ENCODE data around the gene BMP7.
"Not testable (repeated sequence)": the region's sequence is repeated elsewhere in the genome, so short reads cannot be mapped to it uniquely, and the experiment has no call there.

The BMP7 gene

DNA sequence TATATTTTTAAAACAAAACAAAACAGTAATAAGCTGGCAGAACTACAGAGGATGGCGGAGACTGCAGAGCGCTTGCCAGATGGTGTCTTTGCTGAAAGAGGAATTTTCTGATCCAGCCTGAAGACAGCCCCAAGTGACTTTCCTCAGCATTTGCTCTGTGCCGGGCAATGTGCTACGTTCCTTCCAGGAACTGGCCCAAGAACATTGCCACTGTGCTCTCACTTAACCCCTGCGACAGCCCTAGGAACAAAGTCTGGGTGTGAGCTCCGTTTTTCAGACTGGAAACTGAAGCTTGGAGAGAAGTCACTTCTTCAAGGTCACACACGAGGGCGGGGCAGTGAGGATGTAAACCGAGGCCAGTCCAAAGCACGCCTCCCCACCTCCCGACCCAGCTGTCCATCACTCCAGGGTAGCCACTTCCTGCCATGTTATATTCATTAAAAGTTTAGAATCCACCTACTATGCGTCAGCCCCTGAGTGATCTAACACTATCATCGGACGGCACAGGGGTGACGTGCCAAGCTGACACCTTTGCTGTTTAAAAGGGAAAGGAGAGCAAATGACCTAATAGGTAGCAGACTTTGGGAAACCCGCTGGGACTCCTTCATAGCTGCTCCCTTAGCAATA lies 22.3 kb upstream of the BMP7 start:
- in situ Hi-C loops (cut with MboI; ENCODE audit: low sequenced_read_pairs), result no loop called here

DNA sequence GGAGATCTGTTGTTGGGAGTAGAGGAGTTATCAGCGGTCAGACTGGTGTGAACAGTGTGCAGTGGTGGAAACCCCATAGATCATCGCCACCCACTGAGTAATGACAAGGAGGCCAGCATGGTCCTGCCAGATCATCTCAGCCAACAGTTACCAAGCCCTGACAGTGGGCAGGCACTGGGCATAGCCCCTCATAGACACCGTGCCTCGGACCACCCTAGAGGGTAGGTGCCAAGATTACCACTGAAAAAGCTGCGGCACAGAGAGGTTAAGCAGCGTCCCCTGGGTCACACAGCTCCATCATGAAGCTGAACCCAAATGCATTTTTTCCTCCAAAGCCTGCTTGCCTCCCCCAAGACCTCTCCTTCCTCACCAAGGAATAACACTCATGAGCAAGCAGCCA lies 21.5 kb upstream of the BMP7 start:
- in situ Hi-C loops (cut with MboI; ENCODE audit: low sequenced_read_pairs), result no loop called here

DNA sequence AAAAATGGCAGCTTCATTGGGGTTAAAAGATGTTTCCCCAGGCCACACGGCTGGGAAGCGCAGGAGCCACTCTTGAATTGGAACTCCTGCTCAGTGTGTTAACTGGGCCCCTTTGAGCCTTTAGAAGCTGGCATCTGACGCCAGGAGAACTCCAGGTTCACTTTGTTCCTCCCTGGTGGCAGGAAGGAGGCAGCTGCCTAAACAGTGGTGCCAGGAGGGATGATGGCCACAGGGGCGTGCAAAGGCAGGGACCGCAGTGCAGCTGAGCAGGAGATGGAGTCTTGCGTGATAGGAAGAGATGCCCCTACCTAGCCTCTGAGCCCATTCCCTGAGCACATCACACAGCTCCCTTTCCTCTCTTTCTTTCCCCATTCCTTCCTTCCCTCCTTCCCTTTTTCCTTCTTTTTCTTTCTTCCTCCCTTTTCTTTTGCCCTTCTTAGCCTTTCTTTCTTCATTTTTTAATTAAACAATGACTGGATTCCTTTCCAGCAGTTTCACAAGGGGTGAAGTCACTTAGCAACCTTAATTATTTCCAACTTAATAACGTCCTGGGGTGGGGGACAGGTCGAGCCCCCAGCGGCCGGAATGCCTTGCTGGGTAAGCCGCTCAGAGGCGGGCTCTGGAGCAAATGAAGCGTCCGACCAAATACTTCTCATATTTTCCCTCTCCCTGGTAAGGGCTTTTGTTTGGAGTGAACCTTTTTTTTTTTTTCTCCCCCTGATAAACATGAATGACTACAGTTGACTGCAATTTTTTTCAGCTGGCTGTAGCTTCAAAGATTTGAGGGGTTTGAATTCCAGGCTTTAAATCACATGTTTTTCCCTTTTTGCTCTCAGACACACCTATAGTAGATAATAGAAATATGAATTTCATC lies 20.8 kb upstream of the BMP7 start:
- in situ Hi-C loops (cut with MboI; ENCODE audit: low sequenced_read_pairs), result no loop called here

DNA sequence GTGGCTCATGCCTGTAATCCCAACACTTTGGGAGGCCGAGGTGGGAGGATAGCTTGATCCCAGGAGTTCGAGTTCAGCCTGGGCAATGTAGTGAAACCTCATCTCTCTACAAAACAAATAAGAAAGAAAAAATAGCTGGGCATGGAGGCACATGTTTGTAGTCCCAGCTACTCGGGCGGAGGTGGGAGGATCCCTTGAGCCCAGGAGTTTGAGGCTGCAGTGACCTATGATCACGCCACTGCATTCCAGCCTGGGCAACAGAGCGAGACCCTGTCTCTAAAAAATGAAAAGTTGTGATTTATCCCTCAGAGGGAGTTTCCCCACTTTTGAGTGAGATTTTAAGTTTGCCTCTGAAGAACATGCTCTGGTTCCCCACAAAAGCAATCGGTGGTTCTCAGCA lies 17.4 kb upstream of the BMP7 start:
- in situ Hi-C loops (cut with MboI; ENCODE audit: low sequenced_read_pairs), result no loop called here

DNA sequence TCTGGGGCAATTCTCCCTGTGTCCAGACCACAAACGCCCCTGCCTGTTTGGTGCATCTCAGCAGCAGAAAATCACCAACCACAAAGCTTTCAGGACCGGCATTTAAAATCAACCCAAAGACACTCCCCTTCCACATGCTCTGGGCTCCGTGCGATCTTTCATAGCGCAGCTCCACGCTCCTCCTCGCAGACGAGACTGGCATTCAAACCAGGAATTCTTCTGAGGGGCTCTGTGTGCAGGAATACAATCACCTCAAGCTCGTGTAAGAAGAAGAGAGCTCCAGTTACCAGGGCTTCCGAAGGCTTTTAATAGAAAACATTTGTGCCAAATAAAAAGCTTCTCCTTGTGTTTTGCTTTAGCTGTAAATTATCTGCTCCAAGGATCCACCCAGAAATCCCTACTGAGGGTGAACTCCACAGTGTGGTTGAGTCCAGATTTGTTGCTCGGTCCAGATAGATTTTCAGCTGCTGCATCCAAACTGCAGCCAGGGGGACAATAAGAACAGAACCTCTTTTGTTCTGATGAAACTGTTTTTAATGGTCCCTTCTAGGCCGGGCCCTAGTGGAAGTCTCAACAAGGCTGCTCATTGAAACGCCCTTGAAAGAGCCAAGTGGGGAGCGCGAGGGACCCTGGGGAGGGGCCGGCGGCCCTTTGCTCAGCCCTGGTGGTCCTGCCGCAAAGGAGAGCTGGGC lies 16.4 kb upstream of the BMP7 start:
- in situ Hi-C loops (cut with MboI; ENCODE audit: low sequenced_read_pairs), result no loop called here

DNA sequence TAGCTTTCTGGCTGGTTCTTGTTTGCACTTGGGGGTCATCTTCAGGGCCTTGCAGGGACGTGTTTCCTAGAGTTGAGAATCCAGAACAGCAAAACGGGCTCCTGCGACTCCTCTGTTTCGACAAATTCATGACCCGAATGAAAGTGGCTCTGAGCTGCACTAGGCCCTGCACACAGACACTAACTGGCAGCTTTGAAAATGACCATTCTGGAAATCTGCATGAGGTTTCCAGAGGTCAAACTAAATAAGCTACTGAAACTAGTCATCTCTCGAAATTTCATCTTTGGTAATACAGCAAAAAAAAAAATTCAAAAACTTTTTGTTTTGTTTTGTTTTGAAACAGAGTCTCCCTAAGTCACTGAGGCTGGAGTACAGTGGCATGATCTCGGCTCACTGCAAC lies 15.5 kb upstream of the BMP7 start:
- in situ Hi-C loops (cut with MboI; ENCODE audit: low sequenced_read_pairs), result no loop called here

DNA sequence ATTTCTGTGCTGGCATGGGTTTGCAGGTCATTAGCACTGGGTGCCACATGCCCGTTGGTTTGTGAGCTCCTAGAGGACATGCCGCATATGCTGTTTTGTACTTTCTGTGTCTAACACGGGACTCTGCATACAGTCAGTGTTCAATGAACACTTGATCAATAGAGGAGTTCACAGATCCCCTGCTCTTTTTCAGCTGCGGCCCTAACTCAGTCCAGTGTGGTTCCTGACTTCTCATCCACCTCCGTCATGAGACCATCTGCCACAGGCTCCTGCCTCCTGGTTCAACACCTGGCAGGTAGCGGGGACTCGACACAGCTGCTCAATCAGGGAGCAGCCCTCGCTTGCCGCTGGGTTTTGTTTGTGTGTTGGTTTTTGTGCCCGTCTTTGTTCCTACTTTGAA lies 13.8 kb upstream of the BMP7 start:
- in situ Hi-C loops (cut with MboI; ENCODE audit: low sequenced_read_pairs), result no loop called here

DNA sequence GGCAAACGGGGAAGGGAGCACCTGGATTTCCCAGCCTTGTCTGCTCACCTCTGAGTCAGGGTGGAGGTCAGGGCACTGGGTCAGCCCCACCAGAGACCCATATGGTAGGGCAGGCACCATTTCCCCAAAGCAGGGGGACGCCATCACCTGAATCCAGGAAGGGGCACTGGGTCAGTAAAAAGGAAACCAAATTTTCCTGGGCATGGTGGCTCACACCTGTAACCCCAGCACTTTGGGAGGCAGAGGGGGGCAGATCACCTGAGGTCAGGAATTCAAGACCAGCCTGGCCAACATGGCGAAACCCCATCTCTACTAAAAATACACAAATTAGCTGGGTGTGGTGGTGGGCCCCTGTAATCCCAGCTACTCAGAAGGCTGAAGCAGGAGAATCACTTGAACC lies 13.1 kb upstream of the BMP7 start:
- in situ Hi-C loops (cut with MboI; ENCODE audit: low sequenced_read_pairs), result not testable (repeated sequence)

DNA sequence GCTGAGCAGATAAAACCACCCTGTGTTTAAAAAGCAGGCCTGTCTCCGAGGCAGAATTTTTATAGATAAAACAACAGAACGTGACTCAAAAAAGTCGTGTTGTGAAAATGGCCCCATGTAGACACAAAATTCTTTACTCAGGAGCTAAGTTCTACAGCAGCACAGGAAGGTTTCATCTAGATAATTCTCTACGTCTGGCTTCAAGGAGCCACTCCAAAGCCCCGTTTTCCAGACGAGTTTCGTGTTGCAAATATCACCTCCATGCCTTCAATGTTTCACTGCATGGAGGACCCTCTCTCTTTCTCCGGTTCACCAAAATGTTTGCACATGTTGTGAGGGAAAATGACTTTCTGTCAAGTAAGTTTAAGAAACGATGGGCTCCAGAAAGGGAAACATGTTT lies 12.0 kb upstream of the BMP7 start:
- in situ Hi-C loops (cut with MboI; ENCODE audit: low sequenced_read_pairs), result no loop called here

DNA sequence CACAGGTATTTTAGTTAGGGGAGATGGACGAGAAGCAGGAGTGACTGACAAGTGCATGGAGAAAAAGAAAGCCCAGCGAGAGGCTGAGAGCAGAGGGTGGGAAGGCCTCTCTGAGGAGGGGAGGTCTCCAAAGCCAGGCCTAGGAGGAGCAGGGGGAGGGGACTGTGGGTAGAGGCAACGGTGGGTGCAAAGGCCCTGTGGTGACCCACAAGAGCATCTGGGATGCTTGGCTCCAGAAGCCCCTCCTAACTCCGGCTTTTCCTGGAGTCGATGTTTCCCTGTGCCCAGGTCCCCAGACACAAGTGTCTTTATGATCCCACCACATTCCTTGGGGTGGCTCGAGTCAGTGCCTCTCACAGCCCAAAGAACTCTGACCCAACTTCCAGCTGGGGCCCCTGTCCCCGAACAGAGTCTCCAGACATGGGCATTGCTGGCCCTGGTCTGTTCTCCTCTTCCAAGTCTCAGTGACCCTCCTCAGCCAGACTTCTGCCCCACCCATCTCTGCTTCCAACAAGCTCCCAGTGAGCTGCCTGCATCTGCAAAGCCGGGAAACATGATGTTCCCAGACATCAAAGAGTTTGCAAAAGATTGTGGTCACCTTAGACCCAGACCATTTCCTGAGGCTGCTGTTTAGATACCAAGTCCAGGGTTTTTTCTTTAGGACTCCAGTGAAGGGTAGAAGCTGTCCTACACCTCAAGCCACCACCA lies 11.1 kb upstream of the BMP7 start:
- in situ Hi-C loops (cut with MboI; ENCODE audit: low sequenced_read_pairs), result no loop called here

DNA sequence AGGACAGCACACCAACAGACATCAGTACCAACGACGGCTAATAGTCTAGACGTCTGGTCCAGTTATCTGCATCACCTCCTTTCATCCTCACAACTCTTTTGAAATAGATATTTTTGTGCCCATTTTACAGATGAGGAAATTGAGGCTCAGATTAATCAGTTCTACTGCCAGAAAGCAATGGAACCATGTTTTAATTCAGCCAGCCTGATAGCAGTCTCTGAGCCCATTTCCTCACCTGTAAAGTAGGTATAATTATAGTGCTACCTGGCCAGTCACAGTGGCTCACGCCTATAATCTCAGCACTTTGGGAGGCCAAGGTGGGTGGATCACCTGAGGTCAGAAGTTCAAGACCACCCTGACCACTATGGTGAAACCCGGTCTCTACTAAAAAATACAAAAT lies 9.8 kb upstream of the BMP7 start:
- in situ Hi-C loops (cut with MboI; ENCODE audit: low sequenced_read_pairs), result no loop called here

DNA sequence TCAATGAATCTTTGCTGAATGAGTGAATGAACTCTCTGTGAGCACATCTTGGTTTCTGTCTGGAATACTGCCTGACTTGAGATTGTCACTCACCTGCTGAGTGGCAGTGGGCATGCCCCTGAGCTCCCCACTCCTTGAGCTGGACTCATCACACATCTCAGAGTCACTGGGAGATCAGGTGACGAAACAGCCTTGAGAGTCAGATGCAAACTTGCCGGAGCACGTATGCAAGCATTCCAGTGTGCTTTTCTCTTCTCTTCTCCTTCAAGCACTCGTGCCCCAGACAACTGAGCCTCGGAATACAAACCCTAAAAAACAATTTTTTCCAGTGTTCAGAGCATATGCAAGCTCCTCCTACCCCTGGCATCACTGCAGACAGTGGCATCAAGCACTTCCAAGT lies 9.4 kb upstream of the BMP7 start:
- in situ Hi-C loops (cut with MboI; ENCODE audit: low sequenced_read_pairs), result no loop called here

DNA sequence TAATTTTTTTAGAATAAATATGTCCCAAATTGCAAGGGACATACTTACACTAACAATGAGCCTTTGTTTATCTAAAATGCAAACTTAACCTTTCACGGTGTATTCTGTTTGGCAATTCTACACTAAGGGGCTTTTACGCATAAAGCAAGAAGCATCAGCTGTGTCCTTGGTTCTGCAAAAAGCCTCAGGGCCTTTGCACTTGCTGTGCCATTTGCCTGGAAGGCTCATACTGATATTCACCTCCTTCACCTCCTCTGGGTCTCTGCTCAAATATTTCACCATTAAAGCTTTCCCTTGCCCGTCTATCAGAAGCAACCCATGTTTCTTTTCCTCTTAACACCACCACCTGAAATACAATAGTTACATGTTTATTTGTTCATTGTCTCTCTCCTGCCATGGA lies 8.9 kb upstream of the BMP7 start:
- in situ Hi-C loops (cut with MboI; ENCODE audit: low sequenced_read_pairs), result no loop called here

DNA sequence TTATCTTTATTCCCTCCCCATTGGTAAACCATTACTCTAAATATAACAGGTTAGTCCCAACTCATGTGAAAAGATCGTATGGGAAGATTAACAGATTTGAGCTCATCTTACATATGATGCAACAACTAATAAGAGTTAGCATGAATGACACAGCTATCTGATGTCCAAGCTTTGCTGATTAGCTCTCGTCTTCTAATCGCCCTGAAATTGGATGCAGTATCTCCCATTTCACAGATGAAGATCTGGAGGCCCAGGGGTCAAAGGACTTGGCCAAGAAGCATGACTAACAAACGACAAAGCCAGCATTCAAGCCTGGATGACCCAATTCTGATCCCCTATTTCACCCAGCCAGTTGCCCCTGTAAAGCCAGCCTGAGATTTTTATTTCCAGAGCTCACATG lies 8.4 kb upstream of the BMP7 start:
- in situ Hi-C loops (cut with MboI; ENCODE audit: low sequenced_read_pairs), result no loop called here

DNA sequence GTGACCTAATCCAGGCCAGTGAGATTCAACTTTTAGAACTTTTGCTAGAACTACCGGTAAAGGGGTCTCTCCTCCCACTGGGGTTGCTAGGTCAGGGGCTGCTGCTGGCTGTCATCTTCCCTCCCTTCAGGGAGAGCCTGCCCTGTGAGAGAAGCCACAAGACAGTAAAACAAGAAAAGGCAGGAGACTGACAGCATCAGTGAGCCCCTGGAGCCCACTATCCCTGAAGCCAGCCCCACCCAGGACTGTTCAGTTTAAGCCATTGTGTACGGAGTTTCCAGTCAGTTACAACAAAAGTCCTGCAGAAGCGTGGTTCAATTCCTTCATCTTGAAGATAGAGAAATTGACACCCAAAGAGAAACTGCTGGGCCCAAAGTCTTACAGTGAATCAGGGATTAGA lies 7.9 kb upstream of the BMP7 start:
- in situ Hi-C loops (cut with MboI; ENCODE audit: low sequenced_read_pairs), result no loop called here

DNA sequence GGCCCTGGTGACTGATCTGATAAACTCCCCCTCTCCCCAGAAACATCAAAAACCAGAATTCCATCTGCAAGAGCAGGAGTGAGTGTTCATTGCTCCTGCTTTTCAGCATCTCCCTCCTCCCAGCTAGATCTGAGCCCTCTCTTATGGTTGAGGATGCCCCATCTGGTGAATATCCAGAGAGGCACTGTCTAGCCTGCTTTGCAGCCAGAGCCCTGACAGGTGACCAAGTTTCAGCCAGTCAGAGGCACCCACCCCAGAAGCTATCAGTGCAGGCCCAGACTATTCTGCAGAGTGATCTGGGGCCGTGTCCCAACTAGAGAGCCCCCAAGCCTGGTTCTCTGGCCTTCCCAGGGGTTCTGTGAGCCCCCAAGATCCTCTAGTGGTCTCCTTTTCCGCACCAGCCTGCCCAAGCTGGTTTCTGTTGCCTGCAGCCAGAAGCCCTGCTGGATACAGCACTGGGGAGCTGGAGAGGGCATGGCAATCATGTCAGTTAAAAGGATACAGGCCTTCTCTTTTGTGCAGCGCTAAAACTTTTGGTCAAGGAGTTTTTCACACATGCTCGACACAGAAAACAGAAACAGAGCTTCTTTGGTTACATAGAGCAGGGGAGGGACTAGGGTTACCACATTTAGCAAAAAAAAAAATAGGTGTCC lies 6.6 kb upstream of the BMP7 start:
- in situ Hi-C loops (cut with MboI; ENCODE audit: low sequenced_read_pairs), result no loop called here

DNA sequence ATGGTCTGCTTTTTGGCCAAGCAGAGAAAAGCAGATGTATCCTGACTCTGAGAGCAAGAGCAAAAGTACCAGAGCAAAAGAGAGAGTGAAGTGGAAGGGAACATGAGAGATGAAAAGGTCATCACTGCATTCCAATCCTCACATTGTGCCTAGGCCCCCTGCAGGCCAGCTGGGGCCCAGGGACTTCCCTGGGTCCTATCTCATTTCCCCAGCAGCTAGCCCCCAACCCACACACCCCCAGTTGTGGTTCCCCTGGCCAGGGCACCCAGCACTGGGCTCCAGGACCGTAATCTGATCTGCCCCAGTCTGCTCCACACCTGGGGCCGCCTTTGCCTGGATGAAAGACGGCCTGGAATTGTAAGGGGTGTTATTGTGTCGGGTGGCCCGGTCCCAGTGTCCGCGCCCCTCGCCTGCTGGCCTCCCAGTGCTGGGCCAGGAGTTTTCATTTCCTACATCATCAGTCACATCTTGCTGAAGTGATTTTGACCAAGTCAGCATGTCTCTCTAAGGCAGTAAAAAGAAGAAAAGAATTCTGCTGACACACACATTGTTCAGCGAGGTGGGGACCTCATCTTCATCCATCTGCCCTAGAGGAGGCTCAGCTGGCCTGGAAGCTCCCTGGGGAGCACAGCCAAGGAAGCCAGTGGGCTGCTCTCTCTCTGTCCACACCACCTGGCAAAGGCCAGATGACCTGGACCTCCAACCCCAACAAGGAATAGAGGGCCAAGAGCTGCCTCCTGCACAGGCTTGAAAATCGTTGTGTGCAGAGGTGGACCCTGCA lies 4.0 kb upstream of the BMP7 start:
- in situ Hi-C loops (cut with MboI; ENCODE audit: low sequenced_read_pairs), result no loop called here

DNA sequence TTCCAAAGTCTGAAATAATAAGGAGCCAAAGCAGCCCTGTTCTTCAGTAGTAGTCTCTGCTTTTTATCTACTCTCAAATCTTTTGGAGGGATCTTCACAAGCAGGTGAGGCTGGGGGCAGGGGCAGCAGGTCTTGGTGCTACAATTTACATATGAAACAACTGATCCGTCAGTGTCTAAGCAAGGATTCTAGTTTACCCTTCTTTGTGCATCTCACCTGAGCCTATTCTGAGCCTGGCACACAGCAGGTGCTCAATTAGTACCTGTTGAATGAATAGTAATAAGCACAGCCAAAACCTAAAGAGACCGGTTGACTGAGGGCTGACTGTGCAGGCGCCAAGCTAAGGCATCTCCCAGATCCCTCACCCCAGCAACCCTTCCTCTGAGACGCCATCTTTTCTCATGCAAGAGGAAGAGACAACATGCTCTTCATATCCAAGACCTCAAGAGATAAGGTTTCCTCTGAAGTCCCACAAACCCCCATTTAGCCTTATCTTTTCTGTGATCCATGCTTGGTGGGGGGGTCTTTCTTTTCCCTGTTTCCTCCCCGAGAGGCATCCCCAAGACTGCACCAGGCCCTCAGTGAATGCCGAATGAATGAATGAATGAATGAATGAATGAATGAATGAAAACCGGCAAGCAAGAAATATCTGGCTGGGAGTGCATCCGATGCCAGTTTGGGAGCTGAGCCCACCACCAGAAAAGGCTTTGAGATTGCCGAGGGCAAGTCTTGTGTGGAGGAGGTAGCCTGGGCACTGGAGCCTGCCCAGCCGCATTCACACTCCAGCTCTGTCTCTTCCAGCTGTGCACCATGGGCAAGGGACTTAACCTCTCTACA lies 2.9 kb upstream of the BMP7 start:
- in situ Hi-C loops (cut with MboI; ENCODE audit: low sequenced_read_pairs), result no loop called here

DNA sequence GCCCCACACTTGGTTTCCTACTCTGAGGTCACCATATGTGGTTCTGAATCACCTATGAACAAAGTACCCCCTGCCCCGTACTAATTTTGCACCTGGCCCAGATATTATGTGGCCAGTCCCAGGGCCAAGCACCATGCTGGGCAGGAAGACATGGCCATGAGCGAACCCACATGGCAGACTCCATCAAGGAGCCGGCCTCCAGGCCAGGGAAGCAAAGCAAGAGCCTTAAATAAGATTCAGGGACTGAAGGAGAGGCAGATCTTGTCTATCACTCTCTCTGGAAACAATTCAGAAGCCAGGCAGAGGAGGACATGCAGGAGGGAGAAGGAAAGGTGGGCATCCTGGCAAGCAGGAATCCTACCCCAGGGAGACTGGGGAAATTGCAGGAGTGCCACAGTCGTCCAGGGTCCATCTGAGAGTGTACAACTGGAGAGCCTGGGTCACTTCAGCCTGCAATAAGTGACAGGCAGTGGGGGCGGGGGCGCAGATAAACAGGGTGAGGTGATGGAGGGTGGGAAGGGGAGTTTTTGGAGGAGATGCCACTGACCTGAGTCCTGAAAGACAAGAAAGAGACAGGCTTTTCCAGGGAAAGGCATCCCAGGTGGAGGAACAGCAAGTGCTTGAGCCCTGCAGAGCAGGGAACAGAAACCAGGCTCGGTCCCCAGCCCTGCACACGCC lies 2.1 kb upstream of the BMP7 start:
- in situ Hi-C loops (cut with MboI; ENCODE audit: low sequenced_read_pairs), result no loop called here
